Heart left ventricle (tissue), 16 donors: ENCODE data around the gene CHKA. TPM values are rescaled to one million over a fixed set of nuclear protein-coding genes. Genes with fewer than 3 reads are reported as not detected.
A peak's percentile ranks its signal among the peaks of the same experiment; 100 is the strongest.

ENCODE experiments used
- ATAC-seq, 4 donors: fragments of 200-7000 bp; cut with Tn5 transposase; one replicate each; pipeline ENCODE4 v1.9.1; 2020 to 2022; ENCODE audit warnings: moderate library complexity in 4 of 4, mild to moderate bottlenecking in 3 of 4, moderate number of reproducible peaks in 1 of 4
- DNase-seq, 5 donors: peaks; one replicate each; pipeline ENCODE4 v3.0.0-alpha.2; 2020
- H3K27ac ChIP-seq, 12 donors: fragments of 200-600 bp; sonication (generic) in 4 of 12; one replicate each; pipeline versions ENCODE4 v1.5.0 to v1.8.0; 2016 to 2022; ENCODE audit warnings: mild to moderate bottlenecking in 2 of 12
- H3K27me3 ChIP-seq, 9 donors: fragments of 200-600 bp; sonication (generic) in 2 of 9; one replicate each; pipeline versions ENCODE4 v1.5.1 to v1.8.0; 2016 to 2022; ENCODE audit warnings: mild to moderate bottlenecking in 3 of 9
- H3K36me3 ChIP-seq, 9 donors: fragments of 200-600 bp; sonication (generic) in 2 of 9; one replicate each; pipeline versions ENCODE4 v1.5.0 to v1.8.0; 2018 to 2022; ENCODE audit warnings: mild to moderate bottlenecking in 2 of 9
- H3K4me1 ChIP-seq, 12 donors: fragments of 200-600 bp; sonication (generic) in 4 of 12; one replicate each; pipeline versions ENCODE4 v1.5.0 to v1.8.0; 2016 to 2022; ENCODE audit warnings: mild to moderate bottlenecking in 3 of 12
- H3K4me3 ChIP-seq, 12 donors: fragments of 200-600 bp; sonication (generic) in 4 of 12; one replicate each; pipeline versions ENCODE4 v1.5.0 to v1.8.0; 2017 to 2022; ENCODE audit warnings: mild to moderate bottlenecking in 9 of 12, moderate library complexity in 4 of 12
- H3K9me3 ChIP-seq, 12 donors: fragments of 200-600 bp; sonication (generic) in 4 of 12; one replicate each; pipeline versions ENCODE4 v1.5.0 to v1.8.0; 2016 to 2022; ENCODE audit warnings: mild to moderate bottlenecking in 1 of 12
- CTCF ChIP-seq, 12 donors: fragments of 200-600 bp; sonication (generic) in 4 of 12; IDR thresholded peaks; one replicate each; pipeline versions ENCODE4 v1.5.0 to v1.8.0; 2018 to 2022; ENCODE audit warnings: antibody characterized with exemption in 12 of 12, mild to moderate bottlenecking in 5 of 12
- POLR2A ChIP-seq, 2 donors: fragments of 450-650 bp; IDR thresholded peaks; one replicate each; pipeline ENCODE4 v1.6.1; 2017; ENCODE audit warnings: antibody characterized with exemption in 2 of 2, mild to moderate bottlenecking in 2 of 2, moderate library complexity in 2 of 2
- WGBS, 4 donors: extraction: QIAGEN DNeasy Blood & Tissue Kit in 2 of 4; methylation state at CpG; one replicate each; pipeline versions ENCODE4 v1.1.5 to v1.1.7; 2013 to 2018; 5-methylcytosine and 5-hydroxymethylcytosine counted together
- intact Hi-C, 10 donors: fragments of 100-400 bp; cut with DNase I; formaldehyde crosslinking; loops; one replicate each; pipeline versions ENCODE4 v1.11.1 to v1.14.2; 2022
- polyA plus RNA-seq, 2 donors: library from polyadenylated mRNA; stranded (reverse); fragments of 200-250 nt; gene quantifications; one replicate each; pipeline ENCODE4 v1.2.3, GENCODE V29; 2013
- total RNA-seq, 9 donors: library from RNA; depleted of rRNA in 2 of 9; stranded (reverse); fragments of >200 nt in 2 of 9; fragmentation: NEBNext Ultra II Directional in 3 of 9; extraction: Animal tissue kit (Norgen Biotek cat#: 25700) in 3 of 9; gene quantifications; one replicate each; pipeline versions ENCODE4 v1.1.0 to v1.2.4, GENCODE V29; 2016 to 2023
- donor health status: ischemic (EF 13 %, LVEDD 7.1; RV severe dilation, severe dysfunction).
- donor health status: healthy with polysubstance abuse.
- donor health status: DM: no; HTN: yes; CAD: no.
- donor health status: DM: no; HTN: no; CAD: no.
- donor health status: ischemic (EF 25% LVEDD 6.9; RV normal size, moderate dysfunction).
- donor health status: ischemic (EF 25% LVEDD 5.7; RV mildly dilated, moderate dysfunction).
- donor health status: healthy.
- donor health status: DM: yes; HTN: yes; CAD: no.
- donor health status: ischemic (EF 35%, LVEDD 5.7; RV mildly dilated, moderate dysfunction).
- donor health status: nonischemic (EF 11% LVEDD 7.7; RV severe dilation, severe dysfunction).
- donor health status: DM: yes; HTN: yes; CAD: no.
- donor health status: PGD.
- donor health status: ischemic (EF 29% LVEDD 5.4; RV normal size, mild dysfunction).
- donor health status: nonischemic (EF 23%, LVEDD 6.1; RV moderate dilation, normal function).

CHKA gene
- total and polyA plus RNA-seq, 11 donors = 6.1 to 22.9 (median 9.1) TPM

GRCh38 chr11:68010090-68011041 lies 110.8 kb downstream of the CHKA start, which contains the start of gene ALDH3B1:
ALDH3B1 (plus strand) TSS chr11:68010327; CDS start chr11:68015298, 4,971 bp downstream.
- Histone ChIP-seq H3K9me3 (no peaks in the 10 kb centered on the region), H3K4me1 (peaks cover 0 to 69% (median 20%) of the 10 kb centered on the region in 12 donors), H3K4me3 (peak within 1 kb of the TSS in 10 of 12 donors; percentile 7 to 60 (median 38)), H3K36me3 (no peaks in the 10 kb centered on the region), H3K27ac (peak within 1 kb of the TSS; percentile 55 to 96 (median 78)), H3K27me3 (no peaks in the 10 kb centered on the region)
- WGBS, 4 donors = 11 to 23% (median 17%) methylated on average over 24 to 33 of the region's 33 CpGs
- ATAC-seq (peak; percentile 77 to 87 (median 84)), DNase-seq (peak; percentile 84 to 94 (median 90))
- TF ChIP-seq POLR2A (IDR thresholded peaks at IDR 0.05) (peak in 1 of 2 donors; percentile 39), CTCF (IDR thresholded peaks at IDR 0.05) (no peak)
- intact Hi-C loops = loop anchor here in 1 of 10 donors (10.0 kb wide), 1 partner anchor 194 kb away; no protein-coding TSS in a partner anchor

GRCh38 chr11:68009391-68010089 lies 111.6 kb downstream of the CHKA start:
- DNase-seq (no peak), ATAC-seq (no peak)
- H3K27ac ChIP-seq = peak overlapping the region; percentile 55 to 96 (median 78)
- H3K9me3 ChIP-seq = no peaks in the 10 kb centered on the region
- H3K4me1 ChIP-seq = peaks cover 0 to 67% (median 21%) of the 10 kb centered on the region in 12 donors
- no peaks in the 10 kb centered on the region for H3K36me3 ChIP-seq
- intact Hi-C loops = loop anchor here in 2 of 10 donors (10.0 kb wide), 1 partner anchor 195 kb away; no protein-coding TSS in a partner anchor
- WGBS, 4 donors = 42 to 59% (median 50%) methylated on average over 12 of the region's 12 CpGs
- peak in 2 of 12 donors; percentile 7 to 25 for TF ChIP-seq CTCF (IDR thresholded peaks at IDR 0.05)
- no peak for TF ChIP-seq POLR2A (IDR thresholded peaks at IDR 0.05)
- H3K27me3 ChIP-seq = no peaks in the 10 kb centered on the region
- H3K4me3 ChIP-seq = peak overlapping the region in 9 of 12 donors; percentile 29 to 60 (median 40)

- Histone ChIP-seq H3K27ac (peak overlapping the region in 4 of 12 donors; percentile 32 to 96 (median 80)), H3K27me3 (no peaks in the 10 kb centered on the region), H3K4me1 (peaks cover 0 to 63% (median 27%) of the 10 kb centered on the region in 12 donors), H3K4me3 (no peak overlapping the region), H3K36me3 (no peaks in the 10 kb centered on the region), H3K9me3 (no peaks in the 10 kb centered on the region)
- no peak for TF ChIP-seq CTCF (IDR thresholded peaks at IDR 0.05)
- intact Hi-C loops = loop anchor here in 1 of 10 donors (10.0 kb wide), 1 partner anchor 196 kb away; no protein-coding TSS in a partner anchor
- peak in 3 of 5 donors; percentile 33 to 63 (median 62) for DNase-seq
- ATAC-seq = peak in 1 of 4 donors; percentile 7
- WGBS, 4 donors = 64 to 77% (median 72%) methylated on average over 9 to 27 of the region's 27 CpGs
Observed at GRCh38 chr11:68008381-68009337, 112.5 kb downstream of the CHKA start.
